Measurements from ENCODE around the gene RPL18A.

RPL18A gene

GRCh38 chr19:17841810-17842662 lies 17.7 kb upstream of the RPL18A start:
- peak; percentile 60 for DNase-seq (ENCODE audit: low read depth)

GRCh38 chr19:17842663-17843291 lies 16.9 kb upstream of the RPL18A start:
- no peak for DNase-seq (ENCODE audit: low read depth)

- DNase-seq (ENCODE audit: low read depth), result no peak
Observed at GRCh38 chr19:17843292-17843827, 16.4 kb upstream of the RPL18A start.

- no peak for DNase-seq (ENCODE audit: low read depth)
Observed at GRCh38 chr19:17843908-17844490, 15.7 kb upstream of the RPL18A start.

GRCh38 chr19:17846146-17846545 lies 13.6 kb upstream of the RPL18A start:
- no peak for DNase-seq (ENCODE audit: low read depth)

- DNase-seq (ENCODE audit: low read depth), result peak; percentile 85
Observed at GRCh38 chr19:17847538-17848366, 12.0 kb upstream of the RPL18A start, which contains the start of gene JAK3. Gene JAK3 (minus strand): TSS chr19:17847982. CDS start chr19:17844417, 3,565 bp downstream.

GRCh38 chr19:17848595-17849292 lies 11.0 kb upstream of the RPL18A start:
- DNase-seq (ENCODE audit: low read depth), result no peak

- no peak for DNase-seq (ENCODE audit: low read depth)
Observed at GRCh38 chr19:17854061-17854460, 5.6 kb upstream of the RPL18A start.

GRCh38 chr19:17855280-17856152 lies 4.2 kb upstream of the RPL18A start:
- DNase-seq (ENCODE audit: low read depth), result peak; percentile 86

- no peak for DNase-seq (ENCODE audit: low read depth)
Observed at GRCh38 chr19:17860331-17860992, 752 bp downstream of the RPL18A start.

- DNase-seq (ENCODE audit: low read depth), result no peak
Observed at GRCh38 chr19:17860993-17861360, 1.3 kb downstream of the RPL18A start.

GRCh38 chr19:17861542-17862402 lies 2.1 kb downstream of the RPL18A start:
- DNase-seq (ENCODE audit: low read depth), result no peak

GRCh38 chr19:17862711-17863519 lies 3.2 kb downstream of the RPL18A start:
- DNase-seq (ENCODE audit: low read depth), result no peak

GRCh38 chr19:17863520-17864182 lies 3.9 kb downstream of the RPL18A start:
- no peak for DNase-seq (ENCODE audit: low read depth)

- DNase-seq (ENCODE audit: low read depth), result no peak
Observed at GRCh38 chr19:17865364-17866311, 5.9 kb downstream of the RPL18A start.

- DNase-seq (ENCODE audit: low read depth), result no peak
Observed at GRCh38 chr19:17866312-17866963, 6.7 kb downstream of the RPL18A start.
